Fibroblast of skin of right quadriceps (primary cell): ENCODE results near the gene IFI30.

Source experiments
- DNase-seq: peaks from one replicate; pipeline ENCODE4 v3.0.0-alpha.2; 2013

The IFI30 gene

DNA sequence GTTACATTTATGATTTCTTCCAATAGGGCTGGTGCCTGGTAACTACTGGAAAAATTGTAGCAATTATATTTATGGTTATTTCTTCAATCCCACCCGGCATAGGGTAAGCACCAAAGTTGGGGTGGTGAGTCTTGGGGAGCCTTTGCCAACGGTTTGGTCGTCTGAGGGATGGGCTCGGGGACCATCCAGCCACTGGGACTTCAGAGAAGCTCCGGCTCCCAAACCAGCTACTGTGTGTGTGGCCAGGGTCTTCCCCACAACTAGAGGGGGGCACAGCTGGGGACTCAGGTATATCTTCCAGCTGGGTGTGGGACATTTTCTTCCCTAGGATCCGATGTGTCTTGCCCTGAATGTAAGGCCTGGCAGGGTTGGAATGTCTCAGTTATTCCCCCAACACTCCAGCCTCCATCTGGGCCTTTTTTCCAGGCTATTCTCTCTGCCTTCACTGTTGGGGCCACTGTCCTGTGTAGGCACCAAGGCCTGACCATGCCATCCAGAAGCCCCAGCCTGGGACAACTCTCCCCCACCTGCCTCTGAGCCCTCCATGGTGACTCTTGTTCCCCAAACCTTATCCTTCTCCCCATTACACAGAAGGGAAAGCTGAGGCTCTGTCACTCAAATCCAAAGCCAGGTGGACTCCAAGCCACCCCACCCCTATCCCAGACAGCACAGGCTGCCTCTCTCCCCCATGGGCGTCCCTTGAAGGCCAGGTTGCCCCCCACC lies 1.1 kb upstream of the IFI30 start:
- DNase-seq = no peak

DNA sequence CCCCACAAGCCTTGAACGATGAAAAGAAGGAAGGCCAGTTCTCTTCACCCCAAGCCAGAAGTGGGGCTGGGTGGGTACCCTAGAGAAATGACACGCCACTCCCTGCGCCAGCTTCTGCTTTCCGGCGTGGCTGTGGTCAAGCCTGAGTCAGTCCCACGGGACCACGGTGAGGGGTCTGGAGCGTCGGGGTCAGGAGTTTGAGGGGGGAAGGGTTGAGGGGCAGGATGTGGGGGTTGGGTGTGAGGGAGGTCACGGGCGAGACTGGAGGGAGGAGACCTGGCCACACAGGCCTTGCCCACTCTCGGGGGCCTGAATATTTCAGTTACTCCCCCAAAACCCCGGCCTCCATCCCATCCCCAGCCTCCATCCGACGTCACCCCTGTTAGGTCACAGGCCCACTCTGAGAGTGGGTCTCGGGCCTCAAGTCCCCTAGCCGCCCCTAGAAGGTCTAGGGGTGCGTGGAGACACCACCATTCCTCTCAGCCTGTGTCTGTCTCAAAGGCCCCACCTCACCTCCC lies 500 bp upstream of the IFI30 start:
- no peak for DNase-seq

DNA sequence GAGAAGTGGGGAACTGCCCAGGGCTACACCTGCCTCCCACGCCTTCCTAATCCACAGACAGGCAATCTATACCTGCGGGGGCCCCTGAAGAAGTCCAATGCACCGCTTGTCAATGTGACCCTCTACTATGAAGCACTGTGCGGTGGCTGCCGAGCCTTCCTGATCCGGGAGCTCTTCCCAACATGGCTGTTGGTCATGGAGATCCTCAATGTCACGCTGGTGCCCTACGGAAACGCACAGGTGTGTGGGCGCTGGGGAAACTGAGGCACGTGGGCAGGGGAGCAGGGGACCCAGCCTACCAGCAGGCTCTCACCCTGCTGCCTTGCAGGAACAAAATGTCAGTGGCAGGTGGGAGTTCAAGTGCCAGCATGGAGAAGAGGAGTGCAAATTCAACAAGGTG lies 1.4 kb downstream of the IFI30 start:
- DNase-seq = no peak

DNA sequence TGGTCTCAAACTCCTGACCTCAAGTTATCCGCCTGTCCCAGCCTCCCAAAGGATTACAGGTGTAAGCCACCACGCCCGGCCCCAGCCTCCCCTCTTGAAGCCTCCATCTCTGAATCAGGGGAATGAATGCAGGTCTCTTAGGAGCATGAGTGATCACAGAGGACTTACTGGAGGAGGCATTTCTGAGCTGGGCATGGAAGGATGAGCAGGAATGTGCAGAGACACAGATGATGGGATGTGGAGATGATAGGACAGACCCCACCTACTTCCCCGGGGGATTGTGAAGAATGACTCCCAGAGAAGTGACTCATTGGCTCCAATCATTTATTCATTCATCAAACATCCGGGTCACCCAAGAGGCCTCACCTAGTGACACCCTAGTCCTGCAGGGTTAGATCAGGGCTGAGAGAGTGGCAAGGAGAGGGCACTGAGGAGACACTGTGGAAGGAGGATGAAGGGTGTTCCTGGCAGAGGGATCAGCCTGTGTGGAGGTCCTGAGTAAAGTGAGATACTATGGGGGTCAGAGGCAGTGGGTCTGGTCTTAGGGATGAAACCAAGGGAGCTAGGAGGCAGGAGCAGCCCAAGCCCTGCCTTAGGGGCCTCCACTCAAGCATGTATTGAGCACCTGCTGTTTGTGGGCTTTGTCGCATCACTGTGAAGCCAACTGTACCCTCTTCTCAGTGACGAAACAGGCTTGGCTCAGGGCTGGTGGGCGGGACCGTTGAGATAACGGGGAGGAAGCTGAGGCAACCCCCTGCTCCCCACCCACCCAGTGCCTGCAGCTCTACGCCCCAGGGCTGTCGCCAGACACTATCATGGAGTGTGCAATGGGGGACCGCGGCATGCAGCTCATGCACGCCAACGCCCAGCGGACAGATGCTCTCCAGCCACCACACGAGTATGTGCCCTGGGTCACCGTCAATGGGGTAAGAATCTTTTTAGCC lies 3.0 kb downstream of the IFI30 start:
- DNase-seq = no peak

DNA sequence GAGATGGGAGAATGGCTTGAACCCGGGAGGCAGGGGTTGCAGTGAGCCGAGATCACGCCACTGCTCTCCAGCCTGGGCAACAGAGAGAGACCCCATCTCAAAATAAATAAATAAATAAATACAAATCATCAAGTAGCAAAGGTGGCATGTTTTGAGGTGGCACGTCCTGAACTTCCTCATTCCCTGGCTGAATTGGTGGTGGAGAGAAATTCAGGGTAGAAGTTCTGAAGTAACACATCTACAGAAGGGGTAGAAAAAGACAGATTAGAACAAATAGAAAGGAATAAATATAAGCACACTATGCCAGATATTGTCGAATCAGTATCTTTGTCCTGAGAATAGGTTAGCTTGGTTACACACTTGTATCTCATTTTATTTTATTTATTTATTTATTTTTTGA lies 6.3 kb downstream of the IFI30 start:
- DNase-seq = no peak

DNA sequence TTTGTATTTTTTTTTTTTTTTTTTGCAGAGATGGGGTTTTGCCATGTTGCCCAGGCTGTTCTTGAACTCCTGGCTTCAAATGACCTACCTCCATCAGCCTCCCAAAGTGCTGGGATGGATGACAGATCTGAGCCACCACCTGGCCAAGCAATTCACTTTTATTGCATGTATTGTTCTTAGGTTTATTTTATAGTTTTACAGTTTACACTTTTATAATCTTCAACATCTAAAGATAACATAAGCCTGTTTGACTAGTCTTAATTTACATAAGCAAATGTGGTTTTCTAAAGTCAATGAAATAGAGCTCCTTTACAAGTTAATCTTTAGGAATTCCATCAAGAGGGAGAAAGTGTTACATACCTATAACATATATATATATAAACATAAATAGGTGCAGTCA lies 9.9 kb downstream of the IFI30 start:
- no peak for DNase-seq

DNA sequence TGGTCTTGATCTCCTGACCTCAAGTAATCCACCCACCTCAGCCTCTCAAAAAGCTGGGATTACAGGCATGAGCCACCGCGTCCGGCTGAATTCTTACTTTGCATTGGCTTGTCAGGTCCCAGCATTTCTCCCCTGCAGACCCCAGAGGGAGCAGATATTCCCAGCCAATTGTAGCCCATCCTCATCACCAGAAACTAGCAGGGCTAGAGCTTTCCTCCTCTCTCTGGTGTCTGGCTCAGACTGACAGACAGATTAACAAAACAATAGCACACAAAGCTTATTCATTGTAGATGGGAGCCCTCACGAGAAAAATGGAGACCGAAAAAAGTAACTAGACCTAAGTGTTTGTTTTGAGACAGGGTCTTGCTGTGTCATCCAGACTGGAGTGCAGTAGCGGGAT lies 11.9 kb downstream of the IFI30 start:
- no peak for DNase-seq

DNA sequence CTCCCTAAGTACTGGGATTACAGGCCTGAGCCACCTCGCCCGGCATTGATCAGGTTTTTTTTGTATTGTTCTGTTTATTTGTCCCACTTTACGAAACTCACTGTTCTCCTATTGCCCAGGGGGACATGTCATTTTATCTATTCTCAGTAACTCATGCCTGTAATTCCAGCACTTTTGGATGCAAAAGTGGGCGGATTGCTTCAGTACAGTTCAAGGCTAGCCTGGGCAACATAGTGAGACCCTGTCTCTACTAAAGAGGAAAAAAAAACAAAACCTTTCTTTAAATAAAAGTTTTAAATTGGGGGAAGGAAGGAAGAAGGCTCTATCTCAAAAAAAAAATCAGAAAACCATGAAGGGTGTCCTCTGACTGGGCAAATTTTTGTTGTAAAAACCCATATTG lies 16.7 kb downstream of the IFI30 start:
- no peak for DNase-seq

DNA sequence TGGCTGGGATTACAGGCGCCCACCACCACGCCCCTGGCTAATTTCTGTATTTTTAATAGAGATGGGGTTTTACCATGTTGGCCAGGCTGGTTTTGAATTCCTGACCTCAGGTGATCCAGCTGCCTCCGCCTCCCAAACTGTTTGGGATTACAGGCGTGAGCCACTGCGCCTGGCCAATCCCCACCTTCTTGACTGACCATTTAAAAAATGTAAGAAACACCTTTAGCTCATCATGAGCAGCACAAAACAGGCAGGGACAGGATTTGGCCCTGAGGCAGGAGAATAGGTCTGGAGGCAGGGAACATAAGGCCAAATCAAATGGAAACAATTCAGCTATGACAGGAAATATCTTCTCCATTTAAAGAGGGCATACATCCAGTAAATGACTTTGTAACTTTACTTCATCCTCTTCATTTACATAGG lies 18.0 kb downstream of the IFI30 start:
- DNase-seq = no peak

DNA sequence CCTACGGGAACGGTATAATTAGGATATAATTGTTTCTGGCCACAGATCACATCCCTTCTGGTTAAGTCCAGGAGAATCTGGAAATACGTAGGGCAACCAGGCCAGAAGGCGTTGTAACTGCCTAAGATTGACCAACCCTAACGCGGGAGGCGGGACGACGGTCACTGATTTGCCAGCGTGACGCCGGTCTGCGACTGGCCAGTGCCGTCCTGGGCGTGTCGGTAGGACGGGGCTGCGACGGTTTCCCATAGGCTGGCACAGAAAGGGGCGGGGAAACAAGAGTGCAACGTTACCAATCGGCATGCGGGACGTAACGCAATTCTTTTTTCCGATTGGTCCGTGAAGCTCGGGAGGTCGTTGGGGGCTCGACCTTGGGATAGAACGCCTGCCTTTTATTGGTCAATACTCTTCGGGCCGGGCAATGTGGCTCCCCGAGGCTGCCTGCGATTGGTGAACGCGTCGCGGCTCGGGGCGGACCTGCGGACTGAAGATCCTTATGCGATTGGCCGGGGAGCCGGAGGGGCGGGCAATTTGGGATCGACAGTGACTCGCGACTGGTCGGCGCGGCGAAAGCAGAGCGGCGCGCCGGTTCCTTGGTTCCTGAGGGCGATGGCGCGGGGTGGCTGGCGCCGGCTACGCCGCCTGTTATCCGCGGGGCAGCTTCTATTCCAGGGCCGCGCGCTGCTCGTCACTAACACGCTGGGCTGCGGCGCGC lies 19.2 kb downstream of the IFI30 start, which contains the start of gene MPV17L2:
MPV17L2 (plus strand) TSS at position 546 of the 715 bp plus-strand sequence; CDS start at position 610, 64 bp downstream.
- DNase-seq = peak; percentile 100

DNA sequence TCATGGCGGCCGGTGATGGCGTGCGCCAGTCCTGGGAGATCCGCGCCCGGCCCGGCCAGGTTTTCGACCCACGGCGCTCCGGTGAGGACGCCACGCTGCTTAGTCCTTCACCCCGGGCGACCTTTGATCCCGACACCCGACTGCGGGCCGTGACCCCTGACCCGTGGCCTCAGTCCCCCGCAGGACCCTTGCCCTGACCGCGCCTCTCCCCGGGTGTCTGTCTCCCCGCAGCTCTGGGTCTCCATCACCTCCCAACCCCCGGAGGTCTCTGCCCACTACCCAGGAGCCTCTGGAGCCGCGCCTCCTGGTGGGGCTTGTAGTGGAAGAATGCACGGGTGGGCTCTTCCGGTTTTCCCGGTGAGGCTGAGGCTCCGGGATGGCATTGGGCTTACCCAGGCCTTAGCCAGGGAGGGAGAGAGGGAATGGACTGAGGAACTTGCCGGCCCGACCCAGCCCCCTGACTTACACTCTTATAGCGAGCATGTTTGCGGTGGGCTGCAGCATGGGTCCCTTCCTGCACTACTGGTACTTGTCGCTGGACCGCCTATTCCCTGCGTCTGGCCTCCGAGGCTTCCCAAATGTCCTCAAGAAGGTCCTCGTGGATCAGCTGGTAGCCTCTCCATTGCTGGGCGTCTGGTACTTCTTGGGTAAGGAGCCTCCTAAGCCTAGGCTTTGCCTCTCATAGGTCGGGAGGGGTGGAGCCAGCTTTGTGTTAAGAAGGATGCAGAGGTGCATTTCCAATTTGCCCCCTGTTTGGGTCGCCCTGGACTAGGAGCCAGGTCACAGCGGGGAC lies 20.0 kb downstream of the IFI30 start:
- DNase-seq = no peak

DNA sequence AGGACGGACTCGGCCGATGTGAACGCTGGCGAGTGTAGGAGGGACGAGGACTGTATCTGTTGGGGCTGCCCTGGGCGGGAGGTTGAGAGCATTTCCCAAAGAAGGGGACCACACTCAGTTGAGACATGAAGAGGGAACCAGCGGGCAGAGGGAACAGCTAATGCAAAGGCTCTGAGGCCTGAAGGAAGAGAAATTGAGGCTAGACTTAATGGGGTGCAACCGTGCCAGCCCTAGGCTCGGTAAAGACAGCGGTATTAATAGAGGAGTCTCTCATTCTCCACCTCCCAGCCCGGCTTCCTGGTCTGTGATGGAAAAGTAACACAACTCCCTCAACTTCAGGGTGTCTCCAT lies 20.5 kb downstream of the IFI30 start:
- no peak for DNase-seq

DNA sequence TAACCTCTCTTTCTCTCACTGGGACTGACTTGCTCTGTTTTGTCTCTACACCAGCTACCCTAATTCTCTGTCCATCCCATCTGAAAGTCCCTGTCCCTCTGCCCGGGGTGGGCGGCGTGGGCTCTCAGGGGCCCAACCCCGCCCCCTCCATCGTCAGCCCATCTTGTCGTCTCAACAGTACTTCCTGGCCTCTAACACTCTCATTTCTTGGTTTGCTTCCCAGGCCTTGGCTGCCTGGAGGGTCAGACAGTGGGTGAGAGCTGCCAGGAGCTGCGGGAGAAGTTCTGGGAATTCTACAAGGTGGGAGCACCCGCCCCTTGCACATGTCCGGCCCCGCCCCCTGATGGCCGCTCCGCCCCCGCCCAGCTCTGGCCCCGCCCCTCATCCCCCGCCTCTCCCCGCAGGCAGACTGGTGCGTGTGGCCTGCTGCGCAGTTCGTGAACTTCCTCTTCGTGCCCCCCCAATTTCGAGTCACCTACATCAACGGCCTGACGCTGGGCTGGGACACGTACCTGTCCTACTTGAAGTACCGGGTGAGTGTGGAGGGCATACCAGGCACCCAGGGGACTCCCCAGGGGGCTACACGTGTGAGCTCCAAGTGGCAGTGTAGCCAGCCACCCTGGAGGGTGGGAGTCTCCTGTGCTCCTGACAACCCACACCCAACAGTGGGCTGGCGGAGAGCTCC lies 21.1 kb downstream of the IFI30 start:
- no peak for DNase-seq

DNA sequence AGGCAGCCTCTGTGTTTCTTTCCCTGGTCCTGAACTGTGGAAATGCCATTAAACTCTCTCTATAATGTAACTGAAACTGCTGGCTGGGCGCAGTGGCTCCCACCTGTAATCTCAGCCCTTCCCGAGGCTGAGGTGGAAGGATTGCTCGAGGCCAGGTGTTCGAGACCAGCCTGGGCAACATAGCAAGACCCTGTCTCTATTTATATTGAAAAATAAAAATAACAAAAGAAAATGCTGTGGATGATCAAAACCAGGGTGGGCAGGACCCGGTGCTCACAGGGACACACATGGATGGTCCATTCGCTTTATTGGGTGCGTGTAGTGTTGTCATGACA lies 22.9 kb downstream of the IFI30 start:
- no peak for DNase-seq

DNA sequence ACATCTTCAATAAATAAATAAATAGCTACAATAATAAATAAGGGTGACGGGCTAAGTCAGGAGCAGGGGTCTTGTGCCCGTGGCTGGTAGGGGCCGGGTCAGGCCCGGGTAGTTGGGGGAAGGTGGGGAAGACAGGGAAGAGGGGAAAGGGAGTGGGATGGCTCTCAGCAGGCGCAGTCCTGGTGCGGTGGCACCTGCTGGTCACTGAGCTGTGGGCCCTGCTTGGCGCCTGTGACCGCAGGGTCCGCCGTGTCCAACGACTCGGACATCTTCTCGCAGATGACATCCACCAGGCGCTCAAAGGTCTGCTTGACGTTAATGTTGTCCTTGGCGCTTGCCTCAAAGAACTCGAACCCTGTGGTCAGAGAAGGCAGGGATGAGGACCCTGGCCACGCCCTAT lies 23.7 kb downstream of the IFI30 start:
- no peak for DNase-seq

DNA sequence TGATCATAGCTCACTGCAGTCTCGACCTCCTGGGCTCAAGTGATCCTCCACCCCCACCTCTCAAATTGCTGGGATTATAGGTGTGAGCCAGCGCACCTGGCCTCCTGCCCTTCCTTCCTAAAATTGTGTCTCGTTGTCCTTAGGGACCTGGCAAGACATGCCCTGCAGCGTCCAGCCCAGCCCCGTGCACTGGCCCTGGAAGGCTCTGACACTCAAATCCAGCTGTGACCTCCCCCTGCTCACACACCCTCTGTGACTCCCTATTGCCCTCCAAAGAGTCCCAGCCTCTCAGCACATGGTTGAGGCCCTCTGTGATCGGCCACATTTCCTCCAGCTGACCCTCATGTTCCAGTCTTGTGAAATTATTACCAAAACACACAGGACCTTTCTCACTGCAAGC lies 24.3 kb downstream of the IFI30 start:
- no peak for DNase-seq

DNA sequence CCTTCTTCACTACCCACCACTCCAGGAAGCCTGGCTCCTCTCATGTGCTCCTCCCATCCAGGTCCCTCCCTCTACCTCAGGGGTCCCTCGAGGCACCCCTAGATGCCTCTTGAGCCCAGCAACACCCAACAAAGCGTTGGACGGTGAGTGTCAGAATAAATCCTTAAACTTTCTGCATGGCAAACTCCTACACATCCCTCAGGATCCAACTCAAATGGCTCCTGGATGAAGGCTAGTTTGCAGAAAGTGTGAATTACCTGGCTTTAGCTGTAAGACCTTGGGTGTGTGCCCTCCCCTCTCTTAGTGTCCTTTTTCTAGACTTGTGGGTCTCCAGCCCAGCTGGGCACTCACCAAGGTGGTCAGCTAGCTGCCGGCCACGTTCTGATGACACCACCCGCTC lies 24.8 kb downstream of the IFI30 start:
- no peak for DNase-seq

DNA sequence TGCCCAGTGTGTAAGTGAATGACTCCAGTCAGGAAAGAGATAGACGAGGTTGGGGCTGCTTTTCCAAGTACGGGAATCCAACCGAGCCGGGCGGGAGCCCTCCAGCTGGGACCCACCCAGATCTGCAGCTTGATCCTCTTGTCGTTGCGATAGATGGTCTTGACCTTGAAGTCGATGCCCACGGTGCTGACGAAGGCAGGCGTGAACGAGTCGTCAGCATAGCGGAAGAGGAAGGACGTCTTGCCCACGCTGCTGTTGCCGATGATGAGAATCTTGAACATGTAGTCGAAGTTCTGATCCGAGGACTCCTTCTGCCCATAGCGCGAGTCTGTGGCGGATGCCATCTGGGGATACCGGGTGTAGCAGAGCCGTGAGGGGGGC lies 28.8 kb downstream of the IFI30 start:
- DNase-seq = no peak

DNA sequence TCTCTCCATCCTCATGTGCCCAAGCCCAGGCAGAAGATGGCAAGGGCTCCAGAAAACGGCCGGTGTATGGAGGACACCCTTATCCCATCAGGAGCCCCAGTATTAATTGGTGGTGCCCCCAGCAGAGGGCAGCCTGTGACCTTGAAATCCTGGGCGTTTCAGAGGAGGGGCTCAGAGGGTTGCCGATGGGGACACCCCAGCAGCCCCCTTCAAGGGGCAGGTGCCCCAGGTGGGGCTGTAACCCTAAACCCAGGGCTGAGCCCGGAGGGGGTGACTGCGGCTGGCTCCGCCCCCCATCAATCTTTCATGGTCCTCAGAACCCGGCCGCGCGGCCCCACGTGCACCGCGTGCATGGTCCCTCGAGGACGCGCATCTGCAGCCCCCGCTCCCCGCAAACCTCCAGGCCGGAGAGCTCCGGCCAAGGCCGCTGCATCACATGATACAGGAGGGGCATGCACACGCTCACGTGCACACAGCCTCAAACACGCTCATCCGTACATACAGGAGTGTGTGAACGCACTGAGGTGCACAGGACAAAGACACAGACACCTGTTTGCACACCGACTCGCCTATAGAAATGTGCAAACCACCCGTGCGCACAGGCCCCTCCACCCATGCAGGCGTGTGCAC lies 29.3 kb downstream of the IFI30 start:
- no peak for DNase-seq

DNA sequence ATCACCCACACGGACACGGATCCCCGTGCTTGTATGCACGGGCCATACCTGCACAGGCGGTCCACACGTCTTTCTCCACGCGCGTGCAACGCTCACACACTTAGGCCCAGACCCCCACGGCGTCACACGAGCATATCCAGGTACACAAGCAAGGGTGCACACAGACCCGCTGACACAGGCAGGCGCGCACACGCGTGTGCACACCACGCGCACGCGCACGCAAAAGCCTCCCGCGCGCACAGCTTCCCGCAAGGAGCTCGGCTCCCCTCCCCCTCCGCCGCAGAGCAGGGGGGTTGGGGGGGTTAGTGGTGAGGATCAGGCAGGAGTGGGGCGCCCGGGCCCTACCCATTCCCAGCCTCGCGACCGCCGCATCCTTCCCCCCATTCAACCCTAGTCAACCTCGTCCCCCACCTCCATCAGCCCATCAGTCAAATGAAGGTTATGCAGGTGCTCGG lies 29.8 kb downstream of the IFI30 start:
- no peak for DNase-seq

DNA sequence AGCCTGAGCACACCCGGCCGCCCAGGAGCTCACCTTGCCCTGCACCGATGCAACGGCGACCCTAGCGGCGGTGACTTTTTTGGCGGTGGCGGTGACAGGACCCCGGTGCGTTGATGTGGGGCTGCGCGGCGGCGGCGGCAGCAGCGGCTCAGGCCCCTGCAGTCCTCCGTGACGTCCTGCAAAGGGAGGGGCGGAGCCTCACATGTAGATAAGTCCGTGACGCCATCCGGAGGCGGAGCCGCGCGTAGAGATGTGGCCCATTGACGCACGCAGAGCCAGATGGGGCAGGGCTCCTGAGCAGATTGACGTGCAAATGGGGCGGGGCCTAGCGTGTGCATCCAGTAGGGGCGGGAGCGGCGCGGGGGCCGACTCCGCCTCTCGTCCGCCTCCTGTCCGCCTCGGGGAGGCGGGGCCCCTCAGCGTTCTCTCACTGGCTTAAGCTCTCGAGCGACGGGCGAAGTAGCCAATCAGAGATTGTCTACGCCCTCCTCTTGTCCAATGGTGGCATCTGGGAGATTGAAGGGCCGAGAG lies 30.3 kb downstream of the IFI30 start, which contains the start of gene RAB3A:
RAB3A (minus strand) TSS at position 180 of the 531 bp plus-strand sequence. CDS start 1,302 bp downstream, outside the sequence.
- DNase-seq = peak; percentile 100
